GM23338 (cell line): Measurements from ENCODE around the gene PPP2R3B.

Source experiments
- CREB1 ChIP-seq: fragments of 250-450 bp; sonication (Bioruptor Pico); IDR thresholded peaks from 2 replicates; pipeline ENCODE4 v1.5.0; 2020; ENCODE audit warnings: low read depth, mild to moderate bottlenecking, moderate library complexity
- EZH2 ChIP-seq: fragments of 200-600 bp; sonication (generic); IDR thresholded peaks from one replicate; pipeline ENCODE4 v1.8.0; 2017; ENCODE audit warnings: antibody characterized with exemption, mild to moderate bottlenecking, low read depth; ENCODE audit not compliant: unreplicated experiment
- EZH2phosphoT487 ChIP-seq: fragments of 200-600 bp; sonication (generic); IDR thresholded peaks from one replicate; pipeline ENCODE4 v1.8.1; 2018; ENCODE audit warnings: antibody characterized with exemption; ENCODE audit not compliant: unreplicated experiment
- JUNB ChIP-seq: IDR thresholded peaks from one replicate; pipeline ENCODE4 v1.6.1; 2016; ENCODE audit warnings: antibody characterized with exemption; ENCODE audit not compliant: unreplicated experiment
- POLR2AphosphoS5 ChIP-seq: IDR thresholded peaks from 2 replicates; pipeline ENCODE4 v1.6.1; 2016; ENCODE audit warnings: antibody characterized with exemption, low read depth
- REST ChIP-seq: IDR thresholded peaks from one replicate; pipeline ENCODE4 v1.6.1; 2018; ENCODE audit warnings: antibody characterized with exemption; ENCODE audit not compliant: unreplicated experiment
- STAT1 ChIP-seq: IDR thresholded peaks from one replicate; pipeline ENCODE4 v1.6.1; 2016; ENCODE audit warnings: antibody characterized with exemption; ENCODE audit not compliant: unreplicated experiment
- ZNF114 ChIP-seq: fragments of 250-450 bp; sonication (Bioruptor Pico); IDR thresholded peaks from 2 replicates; pipeline ENCODE4 v1.5.0; 2020; ENCODE audit warnings: mild to moderate bottlenecking, moderate library complexity
- ZNF331 ChIP-seq: fragments of 250-450 bp; sonication (Bioruptor Pico); IDR thresholded peaks from 2 replicates; pipeline ENCODE4 v1.5.0; 2020; ENCODE audit warnings: low read depth, mild to moderate bottlenecking, moderate library complexity
- TF ChIP-seq, protein P1 (sequence below), 2 experiments: fragments of 200-600 bp in 1 of 2; sonication (generic) in 1 of 2; conservative IDR thresholded peaks; 2 replicates each; pipeline versions ENCODE4 v1.5.1 to v1.6.1; 2016 to 2017; ENCODE audit warnings: antibody characterized with exemption in 2 of 2, low read depth in 2 of 2, mild to moderate bottlenecking in 2 of 2, moderate library complexity in 1 of 2
- TF ChIP-seq, protein P2 (sequence below): IDR thresholded peaks from 2 replicates; pipeline ENCODE4 v1.6.1; 2016; ENCODE audit warnings: antibody characterized with exemption

DNA sequence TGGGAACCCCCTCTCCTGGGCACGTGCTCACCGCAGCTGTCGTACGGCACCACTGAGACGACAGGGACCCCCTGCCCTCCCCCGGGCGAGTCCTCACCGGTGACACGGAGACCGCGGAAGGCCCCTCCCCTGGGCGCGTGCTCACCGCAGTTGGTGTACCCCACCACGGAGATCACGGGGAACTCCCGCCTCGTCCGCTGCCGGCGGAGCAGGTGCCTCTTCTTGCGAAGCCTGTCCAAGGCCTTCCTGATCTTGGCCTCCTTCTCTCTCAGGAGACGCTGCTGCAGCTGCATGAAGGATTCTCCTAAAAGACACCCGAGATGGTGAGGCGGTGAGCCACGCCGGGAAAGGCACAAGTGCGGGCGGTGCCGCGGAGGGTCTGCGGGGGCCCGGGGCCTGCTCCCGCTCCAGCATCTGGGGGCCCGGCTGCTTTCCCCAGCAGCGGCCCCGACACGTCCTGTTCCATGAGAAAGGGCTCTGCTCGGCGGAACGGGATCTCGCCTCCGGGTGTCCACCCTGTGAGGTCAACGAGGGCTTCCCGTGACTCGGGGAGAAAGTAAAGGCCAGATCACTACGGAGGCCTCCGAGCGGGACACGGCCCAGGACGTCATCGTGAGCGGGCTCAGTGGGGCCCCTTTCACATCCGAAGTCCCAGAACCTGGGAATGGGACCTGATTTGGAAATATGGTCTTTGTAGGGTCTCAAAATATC is 73.9 kb downstream of the PPP2R3B start:
- TF ChIP-seq, protein P1, sequence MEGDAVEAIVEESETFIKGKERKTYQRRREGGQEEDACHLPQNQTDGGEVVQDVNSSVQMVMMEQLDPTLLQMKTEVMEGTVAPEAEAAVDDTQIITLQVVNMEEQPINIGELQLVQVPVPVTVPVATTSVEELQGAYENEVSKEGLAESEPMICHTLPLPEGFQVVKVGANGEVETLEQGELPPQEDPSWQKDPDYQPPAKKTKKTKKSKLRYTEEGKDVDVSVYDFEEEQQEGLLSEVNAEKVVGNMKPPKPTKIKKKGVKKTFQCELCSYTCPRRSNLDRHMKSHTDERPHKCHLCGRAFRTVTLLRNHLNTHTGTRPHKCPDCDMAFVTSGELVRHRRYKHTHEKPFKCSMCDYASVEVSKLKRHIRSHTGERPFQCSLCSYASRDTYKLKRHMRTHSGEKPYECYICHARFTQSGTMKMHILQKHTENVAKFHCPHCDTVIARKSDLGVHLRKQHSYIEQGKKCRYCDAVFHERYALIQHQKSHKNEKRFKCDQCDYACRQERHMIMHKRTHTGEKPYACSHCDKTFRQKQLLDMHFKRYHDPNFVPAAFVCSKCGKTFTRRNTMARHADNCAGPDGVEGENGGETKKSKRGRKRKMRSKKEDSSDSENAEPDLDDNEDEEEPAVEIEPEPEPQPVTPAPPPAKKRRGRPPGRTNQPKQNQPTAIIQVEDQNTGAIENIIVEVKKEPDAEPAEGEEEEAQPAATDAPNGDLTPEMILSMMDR (conservative IDR thresholded peaks at IDR 0.05; ENCODE audit: low read depth in 2 of 2), result no peak
- no peak for TF ChIP-seq JUNB
- TF ChIP-seq REST, result no peak
- TF ChIP-seq POLR2AphosphoS5, result no peak
- TF ChIP-seq EZH2, result no peak
- no peak for TF ChIP-seq STAT1
- TF ChIP-seq CREB1 (CRISPR knock-in tag), result no peak
- TF ChIP-seq EZH2phosphoT487, result no peak
- TF ChIP-seq ZNF114 (CRISPR knock-in tag), result no peak
- TF ChIP-seq, protein P2, sequence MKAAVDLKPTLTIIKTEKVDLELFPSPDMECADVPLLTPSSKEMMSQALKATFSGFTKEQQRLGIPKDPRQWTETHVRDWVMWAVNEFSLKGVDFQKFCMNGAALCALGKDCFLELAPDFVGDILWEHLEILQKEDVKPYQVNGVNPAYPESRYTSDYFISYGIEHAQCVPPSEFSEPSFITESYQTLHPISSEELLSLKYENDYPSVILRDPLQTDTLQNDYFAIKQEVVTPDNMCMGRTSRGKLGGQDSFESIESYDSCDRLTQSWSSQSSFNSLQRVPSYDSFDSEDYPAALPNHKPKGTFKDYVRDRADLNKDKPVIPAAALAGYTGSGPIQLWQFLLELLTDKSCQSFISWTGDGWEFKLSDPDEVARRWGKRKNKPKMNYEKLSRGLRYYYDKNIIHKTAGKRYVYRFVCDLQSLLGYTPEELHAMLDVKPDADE, result no peak
- TF ChIP-seq ZNF331 (CRISPR knock-in tag), result no peak
